ENCODE measurements around the gene TAS2R38.

DNA sequence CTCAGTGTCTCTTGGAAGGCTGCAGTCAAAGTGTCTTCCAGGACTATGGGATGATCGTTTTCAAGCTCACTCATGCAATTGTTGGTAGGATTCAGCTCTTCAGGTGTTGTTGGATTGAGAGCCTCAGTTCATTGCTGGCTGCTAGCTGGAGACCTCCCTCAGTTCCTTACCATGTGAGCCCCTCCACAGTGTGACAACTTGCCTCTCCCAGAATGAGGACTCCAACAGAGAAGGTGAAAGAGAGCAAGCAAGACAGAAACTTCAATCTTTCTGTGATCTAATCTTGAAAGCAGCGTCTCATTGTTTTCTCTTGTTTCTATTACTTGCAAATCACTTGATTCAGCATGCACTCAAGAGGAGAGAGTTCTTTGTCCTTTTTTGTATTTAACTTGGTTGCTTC is 44.6 kb upstream of the TAS2R38 start:
- TF ChIP-seq POLR2A (IDR thresholded peaks at IDR 0.05; ENCODE audit: low read length), result no peak
- no peak for TF ChIP-seq GATA1 (IDR thresholded peaks at IDR 0.05; ENCODE audit: low read depth, low read length)
